Measurements from ENCODE around the gene RAB30. TPM values are rescaled to one million over a fixed set of nuclear protein-coding genes. Genes with fewer than 3 reads are reported as not detected.

RAB30 gene
- total RNA-seq, 1 donor from 2014 or later, result 160 TPM

DNA sequence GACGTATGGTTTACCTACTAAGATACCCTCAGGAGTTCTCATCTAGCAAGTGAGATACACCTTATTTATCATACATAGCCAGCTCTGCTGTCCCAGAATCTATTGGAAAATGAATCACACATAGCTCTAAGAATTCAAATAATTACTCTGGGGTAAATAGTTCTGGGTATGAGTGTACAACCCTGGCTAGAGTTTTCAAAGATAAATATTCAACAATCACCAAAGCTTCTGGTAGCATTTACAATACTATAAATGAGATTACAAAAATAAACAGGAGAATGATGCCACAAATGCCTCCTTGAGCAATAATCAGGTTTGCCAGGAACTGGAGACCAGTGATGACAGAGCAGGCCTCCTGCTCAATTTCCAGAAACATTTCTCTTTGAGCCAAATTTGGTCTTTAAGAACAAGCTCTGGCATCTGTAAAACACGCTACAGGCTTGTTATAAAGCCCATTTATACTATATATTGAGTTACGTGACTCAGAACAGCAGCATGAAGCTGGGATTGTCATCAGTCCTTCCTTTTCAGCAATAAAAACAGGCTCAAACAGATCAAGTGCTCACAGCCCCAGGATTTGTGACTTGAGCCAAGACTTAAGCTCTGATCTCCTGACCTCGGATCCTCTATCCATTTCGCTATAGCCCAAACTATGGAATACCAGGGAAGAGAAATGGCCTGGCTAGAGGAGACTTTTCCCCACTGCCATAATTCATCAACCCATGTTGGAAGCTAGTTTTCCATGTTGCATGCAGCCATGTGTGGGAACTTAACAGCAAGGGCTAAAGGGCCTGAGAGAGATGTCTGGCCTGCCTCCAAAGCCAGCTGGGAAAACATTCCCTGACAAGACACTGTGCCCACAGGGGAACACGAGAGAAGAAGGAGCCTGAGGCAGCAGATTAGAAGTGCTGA is 19.7 kb downstream of the RAB30 start:
- Mint-ChIP-seq H3K4me1 (peaks cover 90% of the 10 kb centered on the region), H3K36me3 (ENCODE audit: low read depth) (peaks cover 62% of the 10 kb centered on the region), H3K27me3 (no peaks in the 10 kb centered on the region), H3K27ac (peak overlapping the region; percentile 41), H3K4me3 (no peak overlapping the region), H3K9me3 (peaks cover 5% of the 10 kb centered on the region)
- intact Hi-C loops (cut with micrococcal nuclease), result loop anchor here (2.0 kb wide), 1 partner anchor 17 kb away; no protein-coding TSS in a partner anchor
- TF ChIP-seq, protein P1, sequence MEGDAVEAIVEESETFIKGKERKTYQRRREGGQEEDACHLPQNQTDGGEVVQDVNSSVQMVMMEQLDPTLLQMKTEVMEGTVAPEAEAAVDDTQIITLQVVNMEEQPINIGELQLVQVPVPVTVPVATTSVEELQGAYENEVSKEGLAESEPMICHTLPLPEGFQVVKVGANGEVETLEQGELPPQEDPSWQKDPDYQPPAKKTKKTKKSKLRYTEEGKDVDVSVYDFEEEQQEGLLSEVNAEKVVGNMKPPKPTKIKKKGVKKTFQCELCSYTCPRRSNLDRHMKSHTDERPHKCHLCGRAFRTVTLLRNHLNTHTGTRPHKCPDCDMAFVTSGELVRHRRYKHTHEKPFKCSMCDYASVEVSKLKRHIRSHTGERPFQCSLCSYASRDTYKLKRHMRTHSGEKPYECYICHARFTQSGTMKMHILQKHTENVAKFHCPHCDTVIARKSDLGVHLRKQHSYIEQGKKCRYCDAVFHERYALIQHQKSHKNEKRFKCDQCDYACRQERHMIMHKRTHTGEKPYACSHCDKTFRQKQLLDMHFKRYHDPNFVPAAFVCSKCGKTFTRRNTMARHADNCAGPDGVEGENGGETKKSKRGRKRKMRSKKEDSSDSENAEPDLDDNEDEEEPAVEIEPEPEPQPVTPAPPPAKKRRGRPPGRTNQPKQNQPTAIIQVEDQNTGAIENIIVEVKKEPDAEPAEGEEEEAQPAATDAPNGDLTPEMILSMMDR (IDR thresholded peaks at IDR 0.05), result no peak
- POLR2A ChIA-PET, result interaction anchor here (0.6 to 5.5 kb wide), 10 partner anchors 10 to 105 kb away, joined by 3 to 42 read pairs (median 3); partner anchors contain the start of genes PCF11 and RAB30
- DNase-seq (no peak), ATAC-seq (ENCODE audit: low read depth) (no peak)
- CTCF ChIA-PET, result interaction anchor here (2.5 kb wide), 1 partner anchor 10 kb away, joined by 10 read pairs; no protein-coding TSS in a partner anchor

DNA sequence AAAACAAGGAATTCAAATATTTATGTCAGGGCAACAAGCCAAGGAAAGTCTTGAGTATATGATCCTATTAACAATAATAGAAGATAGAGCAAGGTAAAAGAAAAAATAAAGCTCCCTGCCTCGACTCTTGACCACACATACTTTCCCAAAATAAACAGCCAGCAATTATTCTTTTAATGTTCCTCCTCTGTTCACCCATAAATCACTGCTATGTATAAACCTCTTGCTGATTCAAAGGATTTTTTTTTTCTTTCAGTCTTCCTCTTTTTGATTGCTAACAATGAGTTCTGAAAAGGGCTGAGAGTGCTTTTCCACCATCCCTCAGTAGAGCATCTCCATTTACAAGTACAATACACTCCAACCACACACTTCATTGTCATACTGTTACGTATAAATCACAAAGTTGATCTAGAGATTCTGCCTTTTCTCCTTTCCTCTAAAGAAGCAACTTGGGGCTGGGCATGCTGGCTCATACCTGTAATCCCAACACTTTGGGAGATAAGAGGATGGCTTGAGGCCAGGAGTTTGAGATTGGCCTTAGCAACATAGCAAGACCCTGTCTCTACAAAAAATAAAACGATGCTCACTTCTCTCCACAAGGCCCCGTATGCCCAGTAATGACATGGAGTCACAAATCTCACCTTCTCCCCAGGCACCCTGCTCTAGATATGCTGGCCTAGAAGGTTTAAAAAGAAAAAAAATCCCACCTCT is 24.0 kb downstream of the RAB30 start:
- Mint-ChIP-seq H3K36me3 (ENCODE audit: low read depth) (peaks cover 34% of the 10 kb centered on the region), H3K27ac (peak overlapping the region; percentile 81), H3K4me3 (peak overlapping the region; percentile 4), H3K9me3 (peaks cover 5% of the 10 kb centered on the region), H3K4me1 (peaks cover 88% of the 10 kb centered on the region), H3K27me3 (no peaks in the 10 kb centered on the region)
- DNase-seq (no peak), ATAC-seq (ENCODE audit: low read depth) (peak; percentile 26)
- ChIA-PET POLR2A (interaction anchor here (0.6 to 2.4 kb wide), 7 partner anchors 11 to 240 kb away, joined by 3 to 10 read pairs (median 4); no protein-coding TSS in a partner anchor), CTCF (interaction anchor here (0.8 kb wide), 2 partner anchors 10 to 180 kb away, joined by 3 read pairs; no protein-coding TSS in a partner anchor)
- intact Hi-C loops (cut with micrococcal nuclease), result loop anchor here (1.0 kb wide), 1 partner anchor 15 kb away; no protein-coding TSS in a partner anchor
- TF ChIP-seq, protein P1 (IDR thresholded peaks at IDR 0.05), result no peak

DNA sequence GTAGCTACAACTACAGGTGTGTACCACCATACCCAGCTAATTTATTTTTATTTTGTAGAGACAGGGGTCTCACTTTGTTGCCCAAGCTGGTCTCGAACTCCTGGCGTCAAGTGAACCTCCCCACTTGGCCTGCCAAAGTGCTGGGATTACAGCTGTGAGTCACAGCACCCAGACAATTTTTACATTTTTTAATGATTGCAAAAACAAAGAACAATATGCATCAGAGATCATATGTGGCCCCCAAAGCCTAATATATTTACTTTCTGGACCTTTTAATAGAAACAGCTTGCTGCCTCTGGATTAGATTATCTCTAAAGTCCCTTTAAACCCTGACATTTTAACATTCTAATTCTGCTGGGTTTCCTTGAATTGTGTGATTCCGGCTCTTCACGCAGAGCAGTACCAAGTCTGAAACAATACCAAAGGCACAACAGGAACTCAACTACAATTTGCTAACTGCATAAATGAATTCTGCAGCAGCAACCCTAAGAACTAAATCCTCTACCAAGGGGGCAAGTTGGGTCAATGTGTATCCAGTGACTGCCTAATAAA is 25.0 kb downstream of the RAB30 start:
- intact Hi-C loops (cut with micrococcal nuclease), result loop anchor here (1.0 kb wide), 1 partner anchor 16 kb away; no protein-coding TSS in a partner anchor
- Mint-ChIP-seq H3K4me1 (peaks cover 88% of the 10 kb centered on the region), H3K9me3 (peaks cover 5% of the 10 kb centered on the region), H3K4me3 (no peak overlapping the region), H3K27me3 (no peaks in the 10 kb centered on the region), H3K27ac (peak overlapping the region; percentile 50), H3K36me3 (ENCODE audit: low read depth) (peaks cover 27% of the 10 kb centered on the region)
- POLR2A ChIA-PET, result interaction anchor here (0.6 to 2.4 kb wide), 6 partner anchors 8 to 110 kb away, joined by 3 to 10 read pairs (median 4); partner anchors contain the start of gene PCF11
- no peak for DNase-seq
- CTCF ChIA-PET, result interaction anchor here (0.8 kb wide), 1 partner anchor 11 kb away, joined by 3 read pairs; no protein-coding TSS in a partner anchor
- TF ChIP-seq, protein P1 (IDR thresholded peaks at IDR 0.05), result no peak
- no peak for ATAC-seq (ENCODE audit: low read depth)

DNA sequence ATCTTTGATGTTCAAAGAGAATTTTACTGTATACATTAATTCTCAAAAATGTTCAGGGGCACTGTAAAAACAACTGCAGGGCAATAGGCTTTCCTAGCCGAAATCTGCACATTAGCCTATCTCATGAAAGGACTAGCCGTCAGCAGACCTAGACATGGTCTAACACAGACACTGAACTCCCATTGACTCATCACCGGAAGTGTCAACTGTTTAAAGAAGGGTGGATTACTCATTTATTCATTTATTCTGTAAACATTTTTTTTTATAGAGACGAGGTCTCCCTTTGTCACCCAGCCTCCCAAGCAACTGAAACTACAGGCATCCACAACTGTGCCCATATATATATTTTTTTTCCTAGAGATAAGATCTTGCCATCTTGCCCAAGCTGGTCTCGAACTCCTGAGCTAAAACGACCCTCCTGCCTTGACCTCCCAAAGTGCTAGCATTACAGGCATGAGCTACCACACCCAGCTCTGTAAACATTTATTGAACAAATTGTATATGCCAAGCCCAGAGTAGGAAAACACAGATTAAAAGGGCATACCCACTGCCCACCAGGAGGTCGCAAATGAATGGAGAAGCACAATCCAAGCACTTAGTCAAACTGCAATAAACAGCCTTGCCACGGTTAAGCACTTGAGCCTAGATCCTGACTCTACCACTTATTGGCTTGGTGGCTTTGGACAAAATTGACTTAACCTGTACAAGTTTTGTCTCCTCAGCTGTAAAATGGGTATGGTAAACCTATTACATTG is 26.6 kb downstream of the RAB30 start:
- intact Hi-C loops (cut with micrococcal nuclease), result loop anchor here (1.0 kb wide), 1 partner anchor 9 kb away; no protein-coding TSS in a partner anchor
- DNase-seq (no peak), ATAC-seq (ENCODE audit: low read depth) (peak; percentile 64)
- Mint-ChIP-seq H3K9me3 (no peaks in the 10 kb centered on the region), H3K4me3 (peak overlapping the region; percentile 13), H3K27ac (peak overlapping the region; percentile 64), H3K36me3 (ENCODE audit: low read depth) (peaks cover 20% of the 10 kb centered on the region), H3K27me3 (no peaks in the 10 kb centered on the region), H3K4me1 (peaks cover 86% of the 10 kb centered on the region)
- CTCF ChIA-PET, result no interaction called here
- TF ChIP-seq, protein P1 (IDR thresholded peaks at IDR 0.05), result no peak
- POLR2A ChIA-PET, result interaction anchor here (0.6 to 1.9 kb wide), 6 partner anchors 10 to 111 kb away, joined by 3 to 8 read pairs (median 4); partner anchors contain the start of genes PCF11 and RAB30

All from activated B cell treated with CpG ODN at 0.5 μM for 24 hours (primary cell).